Breast epithelium (tissue), 3 donors: ENCODE results near the gene CHRNG.

ENCODE experiments used
- CTCF ChIP-seq, 3 donors: fragments of 450-650 bp; IDR thresholded peaks; one replicate each; pipeline ENCODE4 v1.5.1; 2016 to 2017; ENCODE audit warnings: antibody characterized with exemption in 3 of 3, mild to moderate bottlenecking in 3 of 3, moderate library complexity in 3 of 3
- POLR2A ChIP-seq: fragments of 450-650 bp; IDR thresholded peaks from one replicate; pipeline ENCODE4 v1.6.1; 2016; ENCODE audit warnings: antibody characterized with exemption, mild to moderate bottlenecking, moderate library complexity

- peak in 1 of 3 donors; percentile 76 for TF ChIP-seq CTCF (IDR thresholded peaks at IDR 0.05)
- TF ChIP-seq POLR2A, result no peak
Measured at GRCh38 chr2:232521959-232522622, 17.4 kb upstream of the CHRNG start.
